Endothelial cell of umbilical vein (primary cell): ENCODE results near the gene DPP3. TPM values are rescaled to one million over a fixed set of nuclear protein-coding genes. Genes with fewer than 3 reads are reported as not detected.

Source experiments
- BruUV-seq: library from RNA; stranded (reverse); fragments of 400-500 nt; replicated peaks from 2 replicates; lab custom pipeline; 2021; lab: Mats Ljungman, UMichigan
- CTCF ChIA-PET: fragments of 300-600, 350-600 bp; sonication (Branson Sonifier 250); formaldehyde crosslinking; loops from one replicate; lab custom pipeline; 2021; ENCODE audit warnings: antibody characterized with exemption, inconsistent platforms; lab: Charles Lee
- POLR2A ChIA-PET: fragments of 300-600, 350-600 bp; sonication (Branson Sonifier 250); formaldehyde crosslinking; loops from one replicate; lab custom pipeline; 2021; ENCODE audit warnings: antibody characterized with exemption, inconsistent platforms; lab: Charles Lee
- DNase-seq: peaks from one replicate; pipeline ENCODE4 v3.0.0-alpha.2; 2011; ENCODE audit warnings: low read depth, low spot score
- FAIRE-seq: peaks from 2 replicates; lab custom pipeline; 2011; peaks lifted over from hg19 to GRCh38; lab: Jason Lieb, UNC
- H2AFZ ChIP-seq: 2 replicates; pipeline ENCODE4 v1.6.0; 2012; ENCODE audit warnings: low read depth, low read length, control low read depth, inconsistent platforms
- H3K27ac ChIP-seq: 2 replicates; pipeline ENCODE4 v1.5.1; 2011; ENCODE audit warnings: low read depth, mild to moderate bottlenecking, control low read depth, low read length, moderate library complexity; ENCODE audit not compliant: insufficient read depth
- H3K27me3 ChIP-seq, 2 experiments: 2 replicates each; pipeline versions ENCODE4 v1.6.0 to v1.6.1; 2011; ENCODE audit warnings: low read length in 2 of 2, mixed read lengths in 1 of 2; ENCODE audit not compliant: control insufficient read depth in 2 of 2, insufficient read depth in 2 of 2
- H3K36me3 ChIP-seq, 2 experiments: 2 replicates in 1 of 2; 3 replicates in 1 of 2; pipeline ENCODE4 v1.5.1; 2011; ENCODE audit warnings: low read length in 2 of 2, mild to moderate bottlenecking in 1 of 2, moderate library complexity in 1 of 2; ENCODE audit not compliant: control insufficient read depth in 2 of 2, insufficient read depth in 2 of 2; ENCODE audit errors: extremely low read depth in 1 of 2
- H3K4me1 ChIP-seq: 3 replicates; pipeline ENCODE4 v1.5.1; 2011; ENCODE audit warnings: mild to moderate bottlenecking, low read length; ENCODE audit not compliant: control insufficient read depth, insufficient read depth; ENCODE audit errors: extremely low read depth
- H3K4me2 ChIP-seq: 2 replicates; pipeline ENCODE4 v1.6.1; 2011; ENCODE audit warnings: low read length, control low read depth, mixed read lengths; ENCODE audit not compliant: insufficient read depth
- H3K4me3 ChIP-seq, 3 experiments: fragments of 200-600 bp in 1 of 3; sonication (generic), shearing (Covaris generic) in 1 of 3; replicated peaks in 1 of 3; 2 replicates each; pipeline ENCODE4 v1.5.1; 2011 to 2016; ENCODE audit warnings: control low read depth in 3 of 3, low read length in 3 of 3, mild to moderate bottlenecking in 2 of 3, inconsistent platforms in 1 of 3, low read depth in 1 of 3, moderate library complexity in 1 of 3; ENCODE audit not compliant: insufficient read depth in 1 of 3
- H3K79me2 ChIP-seq: 2 replicates; pipeline ENCODE4 v1.6.0; 2012; ENCODE audit warnings: low read length, inconsistent platforms; ENCODE audit not compliant: control insufficient read depth, insufficient read depth
- H3K9ac ChIP-seq: replicated peaks from 2 replicates; pipeline ENCODE3; 2011; ENCODE audit warnings: low read length, control low read depth; ENCODE audit not compliant: insufficient read depth; ENCODE audit errors: extremely low read depth
- H3K9me1 ChIP-seq: replicated peaks from 3 replicates; pipeline ENCODE4 v1.6.0; 2011; ENCODE audit warnings: mild to moderate bottlenecking, low read length; ENCODE audit not compliant: control insufficient read depth, insufficient read depth; ENCODE audit errors: extremely low read depth
- H3K9me3 ChIP-seq: replicated peaks from 2 replicates; pipeline ENCODE4 v1.5.1; 2012; ENCODE audit warnings: low read length, inconsistent platforms; ENCODE audit not compliant: control insufficient read depth, insufficient read depth
- H4K20me1 ChIP-seq: replicated peaks from 2 replicates; pipeline ENCODE3; 2011; ENCODE audit warnings: mild to moderate bottlenecking, low read length; ENCODE audit not compliant: control insufficient read depth, insufficient read depth; ENCODE audit errors: extremely low read depth
- CTCF ChIP-seq, 2 donors: IDR thresholded peaks; 1 replicate in 1 of 2; 2 replicates in 1 of 2; pipeline ENCODE4 v1.5.1; 2011; ENCODE audit warnings: low read length in 2 of 2, mild to moderate bottlenecking in 2 of 2, moderate library complexity in 2 of 2, control low read depth in 1 of 2, inconsistent platforms in 1 of 2, low read depth in 1 of 2; ENCODE audit not compliant: insufficient read depth in 1 of 2; ENCODE audit errors: extremely low read depth in 1 of 2
- EZH2 ChIP-seq: IDR thresholded peaks from 2 replicates; pipeline ENCODE4 v1.6.1; 2012; ENCODE audit warnings: borderline replicate concordance, low read depth, mild to moderate bottlenecking, moderate library complexity, low read length, inconsistent platforms; ENCODE audit not compliant: severe bottlenecking
- FOS ChIP-seq: IDR thresholded peaks from 2 replicates; pipeline ENCODE4 v1.6.1; 2011; ENCODE audit warnings: mild to moderate bottlenecking, low read length, moderate library complexity, borderline replicate concordance; ENCODE audit not compliant: insufficient read depth
- GATA2 ChIP-seq: IDR thresholded peaks from 2 replicates; pipeline ENCODE4 v1.7.0; 2011; ENCODE audit warnings: low read depth, mild to moderate bottlenecking, moderate library complexity, mixed read lengths, low read length; ENCODE audit not compliant: insufficient read length, insufficient read depth
- JUN ChIP-seq: IDR thresholded peaks from 2 replicates; pipeline ENCODE4 v1.6.1; 2011; ENCODE audit warnings: borderline replicate concordance, low read depth; ENCODE audit not compliant: insufficient read length, insufficient read depth
- MAX ChIP-seq: IDR thresholded peaks from 2 replicates; pipeline ENCODE4 v1.6.1; 2011; ENCODE audit not compliant: insufficient read depth, insufficient read length
- MYC ChIP-seq: IDR thresholded peaks from one replicate; pipeline ENCODE4 v1.6.1; 2011; ENCODE audit warnings: mild to moderate bottlenecking, low read depth, low read length
- POLR2A ChIP-seq: IDR thresholded peaks from 2 replicates; pipeline ENCODE4 v1.6.1; 2012; ENCODE audit warnings: low read depth, mild to moderate bottlenecking, control low read depth, low read length
- POLR2AphosphoS5 ChIP-seq: IDR thresholded peaks from 2 replicates; pipeline ENCODE4 v1.6.1; 2012; ENCODE audit warnings: low read depth, mild to moderate bottlenecking, control low read depth, low read length, moderate library complexity; ENCODE audit not compliant: insufficient read depth
- dilution Hi-C: fragments of 300-500 bp; cut with MboI; formaldehyde crosslinking; loops from one replicate; pipeline ENCODE4 v1.15.0; 2019; ENCODE audit warnings: low sequenced_read_pairs; ENCODE audit not compliant: extremely low pct_ligation_motif_present
- intact Hi-C: fragments of 100-400 bp; cut with micrococcal nuclease; formaldehyde crosslinking; loops from one replicate; pipeline ENCODE4 v1.10.0; 2022
- polyA plus RNA-seq, 4 experiments: library from polyadenylated mRNA; depleted of rRNA in 3 of 4; stranded (reverse) in 3 of 4; unstranded in 1 of 4; fragments of >200 nt; gene quantifications; 2 replicates each; pipeline versions ENCODE4 v1.2.1 to v1.2.3, GENCODE V29; 2011 to 2012; ENCODE audit warnings: missing spikeins in 1 of 4
- total RNA-seq: library from RNA; stranded (reverse); gene quantifications from 2 replicates; pipeline ENCODE4 v1.2.3, GENCODE V29; 2021

The DPP3 gene
- total and polyA plus RNA-seq, 2 donors (not counting 3 experiments of a cell fraction or from before 2014, with no cell fraction given) = 46.4 to 50.4 TPM

DNA sequence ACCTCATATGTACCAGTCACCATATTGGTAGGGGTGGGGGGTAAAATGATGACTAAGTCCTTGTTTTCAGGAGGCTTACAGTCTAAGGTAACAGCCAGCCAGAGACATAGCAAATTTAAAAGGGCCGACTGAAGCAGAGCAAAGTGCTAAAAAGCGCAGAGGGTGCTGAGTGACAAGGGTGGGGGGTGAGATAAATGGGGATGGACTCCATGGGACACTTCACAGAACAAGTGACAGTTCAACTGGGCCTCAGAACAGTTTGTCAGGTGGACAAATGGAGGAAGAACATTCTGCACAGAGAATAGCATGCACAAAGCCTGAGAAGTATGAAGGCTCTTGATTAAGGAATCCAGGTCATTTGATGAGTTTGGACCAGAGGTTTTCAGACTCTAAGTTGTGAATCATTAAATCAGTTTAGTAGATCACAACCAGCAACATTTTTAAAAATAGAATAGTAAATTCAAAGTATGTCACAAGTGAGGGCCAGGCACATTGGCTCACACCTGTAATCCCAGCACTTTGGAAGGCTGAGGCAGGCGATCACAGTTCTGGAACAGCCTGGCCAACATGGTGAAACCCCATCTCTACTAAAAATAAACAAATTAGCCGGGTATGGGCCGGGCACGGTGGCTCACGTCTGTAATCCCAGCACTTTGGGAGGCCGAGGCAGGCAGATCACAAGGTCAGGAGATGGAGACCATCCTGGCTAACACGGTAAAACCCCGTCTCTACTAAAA is 44.2 kb downstream of the DPP3 start:
- no peak overlapping the region for H3K4me3 ChIP-seq
- no peaks in the 10 kb centered on the region for H4K20me1 ChIP-seq
- H3K9me3 ChIP-seq = no peaks in the 10 kb centered on the region
- H2AFZ ChIP-seq = no peak overlapping the region
- H3K4me2 ChIP-seq = no peak overlapping the region
- ChIA-PET CTCF (no interaction called here), POLR2A (no interaction called here)
- H3K79me2 ChIP-seq = no peaks in the 10 kb centered on the region
- no peak overlapping the region for H3K27ac ChIP-seq
- DNase-seq = no peak
- dilution Hi-C loops (no loop called here), intact Hi-C loops (no loop called here)
- FAIRE-seq = no peak
- H3K4me1 ChIP-seq = no peaks in the 10 kb centered on the region
- no peaks in the 10 kb centered on the region for H3K9me1 ChIP-seq
- H3K27me3 ChIP-seq = no peaks in the 10 kb centered on the region
- no peak for TF ChIP-seq FOS
- TF ChIP-seq GATA2 = no peak
- no peak for TF ChIP-seq POLR2A
- no peak for TF ChIP-seq MAX
- no peak for TF ChIP-seq MYC
- TF ChIP-seq POLR2AphosphoS5 = no peak
- TF ChIP-seq JUN = no peak
- TF ChIP-seq EZH2 = no peak
- TF ChIP-seq CTCF (IDR thresholded peaks at IDR 0.05; ENCODE audit: extremely low read depth in 1 of 2, insufficient read depth in 1 of 2, low read depth in 1 of 2, low read length in 2 of 2) = no peak
- H3K36me3 ChIP-seq = peaks cover 2 to 11% of the 10 kb centered on the region in 2 experiments
- BruUV-seq = no TSS peak
- H3K9ac ChIP-seq = no peak overlapping the region
